ENCODE data around the gene GHR.
"Not testable (repeated sequence)": the region's sequence is repeated elsewhere in the genome, so short reads cannot be mapped to it uniquely, and the experiment has no call there.

Gene GHR

GRCh38 chr5:42645138-42645537, 221.9 kb downstream of the GHR start:
- Histone ChIP-seq H3K4me3 (ENCODE audit: low read depth in 1 of 2, low read length in 2 of 2) (no peak overlapping the region), H3K36me3 (ENCODE audit: control insufficient read depth in 1 of 2, insufficient read depth in 2 of 2, low read length in 2 of 2) (no peaks in the 10 kb centered on the region), H3K27me3 (ENCODE audit: low read depth, low read length) (no peaks in the 10 kb centered on the region), H3K4me1 (ENCODE audit: control insufficient read depth in 1 of 2, insufficient read depth in 2 of 2, low read length in 2 of 2) (peaks cover 0 to 5% of the 10 kb centered on the region in 2 donors), H3K27ac (ENCODE audit: low read length) (no peak overlapping the region), H3K9me3 (ENCODE audit: control insufficient read depth in 1 of 2, low read length in 2 of 2) (no peaks in the 10 kb centered on the region)

GRCh38 chr5:42648036-42648435, 224.8 kb downstream of the GHR start:
- no peak overlapping the region for H3K4me3 ChIP-seq (ENCODE audit: low read depth in 1 of 2, low read length in 2 of 2)
- H3K4me1 ChIP-seq (ENCODE audit: control insufficient read depth in 1 of 2, insufficient read depth in 2 of 2, low read length in 2 of 2), result peaks cover 0 to 5% of the 10 kb centered on the region in 2 donors
- no peaks in the 10 kb centered on the region for H3K27me3 ChIP-seq (ENCODE audit: low read depth, low read length)
- H3K27ac ChIP-seq (ENCODE audit: low read length), result no peak overlapping the region
- H3K9me3 ChIP-seq (ENCODE audit: control insufficient read depth in 1 of 2, low read length in 2 of 2), result no peaks in the 10 kb centered on the region
- H3K36me3 ChIP-seq (ENCODE audit: control insufficient read depth in 1 of 2, insufficient read depth in 2 of 2, low read length in 2 of 2), result no peaks in the 10 kb centered on the region

GRCh38 chr5:42648915-42649314, 225.7 kb downstream of the GHR start:
- Histone ChIP-seq H3K27me3 (ENCODE audit: low read depth, low read length) (no peaks in the 10 kb centered on the region), H3K9me3 (ENCODE audit: control insufficient read depth in 1 of 2, low read length in 2 of 2) (no peaks in the 10 kb centered on the region), H3K4me1 (ENCODE audit: control insufficient read depth in 1 of 2, insufficient read depth in 2 of 2, low read length in 2 of 2) (peaks cover 0 to 5% of the 10 kb centered on the region in 2 donors), H3K4me3 (ENCODE audit: low read depth in 1 of 2, low read length in 2 of 2) (no peak overlapping the region), H3K36me3 (ENCODE audit: control insufficient read depth in 1 of 2, insufficient read depth in 2 of 2, low read length in 2 of 2) (no peaks in the 10 kb centered on the region), H3K27ac (ENCODE audit: low read length) (no peak overlapping the region)

- Histone ChIP-seq H3K4me3 (ENCODE audit: low read depth in 1 of 2, low read length in 2 of 2) (no peak overlapping the region), H3K9me3 (ENCODE audit: control insufficient read depth in 1 of 2, low read length in 2 of 2) (no peaks in the 10 kb centered on the region), H3K27ac (ENCODE audit: low read length) (no peak overlapping the region), H3K27me3 (ENCODE audit: low read depth, low read length) (no peaks in the 10 kb centered on the region), H3K36me3 (ENCODE audit: control insufficient read depth in 1 of 2, insufficient read depth in 2 of 2, low read length in 2 of 2) (no peaks in the 10 kb centered on the region), H3K4me1 (ENCODE audit: control insufficient read depth in 1 of 2, insufficient read depth in 2 of 2, low read length in 2 of 2) (peaks cover 0 to 5% of the 10 kb centered on the region in 2 donors)
Observed at GRCh38 chr5:42650084-42650483, 226.8 kb downstream of the GHR start.

- no peak overlapping the region for H3K4me3 ChIP-seq (ENCODE audit: low read depth in 1 of 2, low read length in 2 of 2)
- no peak overlapping the region for H3K27ac ChIP-seq (ENCODE audit: low read length)
- no peaks in the 10 kb centered on the region for H3K36me3 ChIP-seq (ENCODE audit: control insufficient read depth in 1 of 2, insufficient read depth in 2 of 2, low read length in 2 of 2)
- no peaks in the 10 kb centered on the region for H3K9me3 ChIP-seq (ENCODE audit: control insufficient read depth in 1 of 2, low read length in 2 of 2)
- H3K4me1 ChIP-seq (ENCODE audit: control insufficient read depth in 1 of 2, insufficient read depth in 2 of 2, low read length in 2 of 2), result peaks cover 0 to 11% of the 10 kb centered on the region in 2 donors
- H3K27me3 ChIP-seq (ENCODE audit: low read depth, low read length), result no peaks in the 10 kb centered on the region
Observed at GRCh38 chr5:42653705-42654104, 230.5 kb downstream of the GHR start.

GRCh38 chr5:42654645-42655044, 231.4 kb downstream of the GHR start:
- no peaks in the 10 kb centered on the region for H3K36me3 ChIP-seq (ENCODE audit: control insufficient read depth in 1 of 2, insufficient read depth in 2 of 2, low read length in 2 of 2)
- no peak overlapping the region for H3K4me3 ChIP-seq (ENCODE audit: low read depth in 1 of 2, low read length in 2 of 2)
- no peak overlapping the region for H3K27ac ChIP-seq (ENCODE audit: low read length)
- H3K9me3 ChIP-seq (ENCODE audit: control insufficient read depth in 1 of 2, low read length in 2 of 2), result no peaks in the 10 kb centered on the region
- no peaks in the 10 kb centered on the region for H3K27me3 ChIP-seq (ENCODE audit: low read depth, low read length)
- peaks cover 0 to 8% of the 10 kb centered on the region in 2 donors for H3K4me1 ChIP-seq (ENCODE audit: control insufficient read depth in 1 of 2, insufficient read depth in 2 of 2, low read length in 2 of 2)

GRCh38 chr5:42655982-42656650, 232.9 kb downstream of the GHR start:
- Histone ChIP-seq H3K27ac (ENCODE audit: low read length) (no peak overlapping the region), H3K4me1 (ENCODE audit: control insufficient read depth in 1 of 2, insufficient read depth in 2 of 2, low read length in 2 of 2) (peaks cover 0 to 8% of the 10 kb centered on the region in 2 donors), H3K9me3 (ENCODE audit: control insufficient read depth in 1 of 2, low read length in 2 of 2) (no peaks in the 10 kb centered on the region), H3K27me3 (ENCODE audit: low read depth, low read length) (no peaks in the 10 kb centered on the region), H3K36me3 (ENCODE audit: control insufficient read depth in 1 of 2, insufficient read depth in 2 of 2, low read length in 2 of 2) (no peaks in the 10 kb centered on the region), H3K4me3 (ENCODE audit: low read depth in 1 of 2, low read length in 2 of 2) (no peak overlapping the region)

- Histone ChIP-seq H3K27me3 (ENCODE audit: low read depth, low read length) (no peaks in the 10 kb centered on the region), H3K4me1 (ENCODE audit: control insufficient read depth in 1 of 2, insufficient read depth in 2 of 2, low read length in 2 of 2) (peaks cover 0 to 8% of the 10 kb centered on the region in 2 donors), H3K9me3 (ENCODE audit: control insufficient read depth in 1 of 2, low read length in 2 of 2) (no peaks in the 10 kb centered on the region), H3K27ac (ENCODE audit: low read length) (no peak overlapping the region), H3K36me3 (ENCODE audit: control insufficient read depth in 1 of 2, insufficient read depth in 2 of 2, low read length in 2 of 2) (no peaks in the 10 kb centered on the region), H3K4me3 (ENCODE audit: low read depth in 1 of 2, low read length in 2 of 2) (no peak overlapping the region)
Observed at GRCh38 chr5:42656651-42657015, 233.4 kb downstream of the GHR start.

GRCh38 chr5:42659869-42660268, 236.6 kb downstream of the GHR start:
- not testable (repeated sequence) for H3K27me3 ChIP-seq (ENCODE audit: low read depth, low read length); H3K4me3 ChIP-seq (ENCODE audit: low read depth in 1 of 2, low read length in 2 of 2); H3K9me3 ChIP-seq (ENCODE audit: control insufficient read depth in 1 of 2, low read length in 2 of 2); H3K36me3 ChIP-seq (ENCODE audit: control insufficient read depth in 1 of 2, insufficient read depth in 2 of 2, low read length in 2 of 2); H3K4me1 ChIP-seq (ENCODE audit: control insufficient read depth in 1 of 2, insufficient read depth in 2 of 2, low read length in 2 of 2); H3K27ac ChIP-seq (ENCODE audit: low read length)

GRCh38 chr5:42665857-42666256, 242.6 kb downstream of the GHR start:
- Histone ChIP-seq H3K4me1 (ENCODE audit: control insufficient read depth in 1 of 2, insufficient read depth in 2 of 2, low read length in 2 of 2) (no peaks in the 10 kb centered on the region), H3K36me3 (ENCODE audit: control insufficient read depth in 1 of 2, insufficient read depth in 2 of 2, low read length in 2 of 2) (no peaks in the 10 kb centered on the region), H3K27ac (ENCODE audit: low read length) (no peak overlapping the region), H3K9me3 (ENCODE audit: control insufficient read depth in 1 of 2, low read length in 2 of 2) (no peaks in the 10 kb centered on the region), H3K4me3 (ENCODE audit: low read depth in 1 of 2, low read length in 2 of 2) (no peak overlapping the region), H3K27me3 (ENCODE audit: low read depth, low read length) (no peaks in the 10 kb centered on the region)

- Histone ChIP-seq H3K4me1 (ENCODE audit: control insufficient read depth in 1 of 2, insufficient read depth in 2 of 2, low read length in 2 of 2) (no peaks in the 10 kb centered on the region), H3K27ac (ENCODE audit: low read length) (no peak overlapping the region), H3K9me3 (ENCODE audit: control insufficient read depth in 1 of 2, low read length in 2 of 2) (no peaks in the 10 kb centered on the region), H3K4me3 (ENCODE audit: low read depth in 1 of 2, low read length in 2 of 2) (no peak overlapping the region), H3K27me3 (ENCODE audit: low read depth, low read length) (no peaks in the 10 kb centered on the region), H3K36me3 (ENCODE audit: control insufficient read depth in 1 of 2, insufficient read depth in 2 of 2, low read length in 2 of 2) (no peaks in the 10 kb centered on the region)
Observed at GRCh38 chr5:42666869-42667268, 243.6 kb downstream of the GHR start.

- Histone ChIP-seq H3K36me3 (ENCODE audit: control insufficient read depth in 1 of 2, insufficient read depth in 2 of 2, low read length in 2 of 2) (no peaks in the 10 kb centered on the region), H3K27ac (ENCODE audit: low read length) (no peak overlapping the region), H3K9me3 (ENCODE audit: control insufficient read depth in 1 of 2, low read length in 2 of 2) (peaks cover 0 to 6% of the 10 kb centered on the region in 2 donors), H3K4me3 (ENCODE audit: low read depth in 1 of 2, low read length in 2 of 2) (no peak overlapping the region), H3K4me1 (ENCODE audit: control insufficient read depth in 1 of 2, insufficient read depth in 2 of 2, low read length in 2 of 2) (no peaks in the 10 kb centered on the region), H3K27me3 (ENCODE audit: low read depth, low read length) (no peaks in the 10 kb centered on the region)
Observed at GRCh38 chr5:42668254-42668653, 245.0 kb downstream of the GHR start.

All from muscle layer of duodenum (tissue), 2 donors.